Panc1 (cell line): ENCODE measurements around the gene RETREG1. TPM values are rescaled to one million over a fixed set of nuclear protein-coding genes. Genes with fewer than 3 reads are reported as not detected.

Experiments used
- ATAC-seq: fragments of 200-7000 bp; cut with Tn5 transposase; 2 replicates; pipeline ENCODE4 v1.9.1; 2020; ENCODE audit warnings: mild to moderate bottlenecking, moderate library complexity
- BruUV-seq: library from RNA; stranded (reverse); fragments of 400-500 nt; replicated peaks from 2 replicates; lab custom pipeline; 2021; lab: Mats Ljungman, UMichigan
- CTCF ChIA-PET: fragments of 300-600 bp; sonication (Branson Sonifier 250); formaldehyde crosslinking; loops from one replicate; lab custom pipeline; 2022; ENCODE audit warnings: antibody characterized with exemption; lab: Charles Lee
- POLR2A ChIA-PET: fragments of 300-600 bp; sonication (Branson Sonifier 250); formaldehyde crosslinking; loops from one replicate; lab custom pipeline; 2022; ENCODE audit warnings: antibody characterized with exemption; lab: Charles Lee
- DNase-seq: peaks from one replicate; pipeline ENCODE4 v3.0.0-alpha.2; 2010; ENCODE audit warnings: low read depth, low spot score
- H3K27ac ChIP-seq: 2 replicates; pipeline ENCODE4 v1.5.1; 2011; ENCODE audit warnings: mild to moderate bottlenecking, low read length, inconsistent platforms
- H3K27me3 ChIP-seq: fragments of 200-500 bp; sonication (Bioruptor generic); 2 replicates; pipeline ENCODE4 v1.6.0; 2014; ENCODE audit warnings: low read length, inconsistent platforms; ENCODE audit not compliant: control insufficient read depth, insufficient read depth
- H3K36me3 ChIP-seq: fragments of 200-500 bp; sonication (Bioruptor generic); 2 replicates; pipeline ENCODE4 v1.5.1; 2014; ENCODE audit warnings: inconsistent platforms, mild to moderate bottlenecking, low read length, moderate library complexity; ENCODE audit not compliant: control insufficient read depth, insufficient read depth
- H3K4me1 ChIP-seq: 2 replicates; pipeline ENCODE4 v1.5.1; 2011; ENCODE audit warnings: inconsistent platforms, mild to moderate bottlenecking, low read length, moderate library complexity; ENCODE audit not compliant: control insufficient read depth, insufficient read depth
- H3K4me3 ChIP-seq, 2 experiments: 2 replicates each; pipeline ENCODE4 v1.5.1; 2011 to 2012; ENCODE audit warnings: low read depth in 2 of 2, low read length in 2 of 2, mild to moderate bottlenecking in 2 of 2, inconsistent platforms in 1 of 2, moderate library complexity in 1 of 2
- H3K9me3 ChIP-seq: fragments of 200-500 bp; sonication (Bioruptor generic); 2 replicates; pipeline ENCODE4 v1.5.1; 2014; ENCODE audit warnings: low read depth, mild to moderate bottlenecking, inconsistent platforms, low read length, moderate library complexity; ENCODE audit not compliant: control insufficient read depth, insufficient read depth
- CTCF ChIP-seq: fragments of 450-650 bp; IDR thresholded peaks from 2 replicates; pipeline ENCODE4 v1.5.1; 2017; ENCODE audit warnings: mild to moderate bottlenecking
- POLR2AphosphoS5 ChIP-seq: IDR thresholded peaks from 2 replicates; pipeline ENCODE4 v1.6.1; 2012; ENCODE audit warnings: mild to moderate bottlenecking, low read depth, low read length, moderate library complexity
- SIN3A ChIP-seq: IDR thresholded peaks from 2 replicates; pipeline ENCODE4 v1.6.1; 2012; ENCODE audit warnings: low read depth, mild to moderate bottlenecking, low read length, moderate library complexity, borderline replicate concordance; ENCODE audit not compliant: insufficient read depth
- TCF7L2 ChIP-seq: IDR thresholded peaks from 2 replicates; pipeline ENCODE4 v1.6.1; 2011; ENCODE audit warnings: mild to moderate bottlenecking, low read depth, low read length, inconsistent platforms
- in situ Hi-C: cut with HindIII; loops from 2 replicates; pipeline ENCODE4 v1.10.0; 2016; ENCODE audit warnings: low sequenced_read_pairs, low pct_unique_long_range_greater_than_20kb
- intact Hi-C: fragments of 100-400 bp; cut with micrococcal nuclease; formaldehyde crosslinking; loops from one replicate; pipeline ENCODE4 v1.10.0; 2022; ENCODE audit not compliant: unreplicated experiment
- total RNA-seq: library from RNA; stranded (reverse); gene quantifications from one replicate; pipeline ENCODE4 v1.2.1, GENCODE V29; 2021; ENCODE audit not compliant: unreplicated experiment
- TF ChIP-seq, protein P1 (sequence below), 2 experiments: IDR thresholded peaks; 2 replicates each; pipeline ENCODE4 v1.6.1; 2011 to 2012; ENCODE audit warnings: low read depth in 2 of 2, control low read depth in 1 of 2, low read length in 1 of 2, mild to moderate bottlenecking in 1 of 2, moderate library complexity in 1 of 2; ENCODE audit not compliant: insufficient read depth in 1 of 2

RETREG1 gene
- total RNA-seq, 1 experiment from 2014 or later: 0.74 TPM

- TF ChIP-seq, protein P1, sequence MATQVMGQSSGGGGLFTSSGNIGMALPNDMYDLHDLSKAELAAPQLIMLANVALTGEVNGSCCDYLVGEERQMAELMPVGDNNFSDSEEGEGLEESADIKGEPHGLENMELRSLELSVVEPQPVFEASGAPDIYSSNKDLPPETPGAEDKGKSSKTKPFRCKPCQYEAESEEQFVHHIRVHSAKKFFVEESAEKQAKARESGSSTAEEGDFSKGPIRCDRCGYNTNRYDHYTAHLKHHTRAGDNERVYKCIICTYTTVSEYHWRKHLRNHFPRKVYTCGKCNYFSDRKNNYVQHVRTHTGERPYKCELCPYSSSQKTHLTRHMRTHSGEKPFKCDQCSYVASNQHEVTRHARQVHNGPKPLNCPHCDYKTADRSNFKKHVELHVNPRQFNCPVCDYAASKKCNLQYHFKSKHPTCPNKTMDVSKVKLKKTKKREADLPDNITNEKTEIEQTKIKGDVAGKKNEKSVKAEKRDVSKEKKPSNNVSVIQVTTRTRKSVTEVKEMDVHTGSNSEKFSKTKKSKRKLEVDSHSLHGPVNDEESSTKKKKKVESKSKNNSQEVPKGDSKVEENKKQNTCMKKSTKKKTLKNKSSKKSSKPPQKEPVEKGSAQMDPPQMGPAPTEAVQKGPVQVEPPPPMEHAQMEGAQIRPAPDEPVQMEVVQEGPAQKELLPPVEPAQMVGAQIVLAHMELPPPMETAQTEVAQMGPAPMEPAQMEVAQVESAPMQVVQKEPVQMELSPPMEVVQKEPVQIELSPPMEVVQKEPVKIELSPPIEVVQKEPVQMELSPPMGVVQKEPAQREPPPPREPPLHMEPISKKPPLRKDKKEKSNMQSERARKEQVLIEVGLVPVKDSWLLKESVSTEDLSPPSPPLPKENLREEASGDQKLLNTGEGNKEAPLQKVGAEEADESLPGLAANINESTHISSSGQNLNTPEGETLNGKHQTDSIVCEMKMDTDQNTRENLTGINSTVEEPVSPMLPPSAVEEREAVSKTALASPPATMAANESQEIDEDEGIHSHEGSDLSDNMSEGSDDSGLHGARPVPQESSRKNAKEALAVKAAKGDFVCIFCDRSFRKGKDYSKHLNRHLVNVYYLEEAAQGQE (IDR thresholded peaks at IDR 0.05; ENCODE audit: insufficient read depth in 1 of 2, low read depth in 2 of 2, low read length in 1 of 2): no peak
- no peak for TF ChIP-seq TCF7L2
- no peak for TF ChIP-seq POLR2AphosphoS5
- TF ChIP-seq CTCF: no peak
- no peak for TF ChIP-seq SIN3A
- CTCF ChIA-PET: no interaction called here
- Histone ChIP-seq H3K4me3 (no peak overlapping the region), H3K4me1 (no peaks in the 10 kb centered on the region), H3K36me3 (no peaks in the 10 kb centered on the region), H3K9me3 (no peaks in the 10 kb centered on the region), H3K27ac (no peak overlapping the region), H3K27me3 (peaks cover 2% of the 10 kb centered on the region; the same call in 1 of the 2 replicates)
- no peak for DNase-seq
- POLR2A ChIA-PET: no interaction called here
- intact Hi-C loops: no loop called here
- no peak for ATAC-seq
- no TSS peak for BruUV-seq
- in situ Hi-C loops: no loop called here
Measured at GRCh38 chr5:16536818-16537217, 80.0 kb downstream of the RETREG1 start.

- ATAC-seq (no peak), DNase-seq (no peak)
- Histone ChIP-seq H3K4me3 (no peak overlapping the region), H3K27me3 (0 out of 2 replicates have a peak, but pooled peaks cover 2% of the 10 kb centered on the region), H3K36me3 (no peaks in the 10 kb centered on the region), H3K4me1 (no peaks in the 10 kb centered on the region), H3K9me3 (no peaks in the 10 kb centered on the region), H3K27ac (no peak overlapping the region)
- no TSS peak for BruUV-seq
- intact Hi-C loops: no loop called here
- ChIA-PET POLR2A (no interaction called here), CTCF (no interaction called here)
- in situ Hi-C loops: no loop called here
- TF ChIP-seq POLR2AphosphoS5 (no peak), CTCF (no peak), TCF7L2 (no peak), SIN3A (no peak)
- TF ChIP-seq, protein P1 (IDR thresholded peaks at IDR 0.05; ENCODE audit: insufficient read depth in 1 of 2, low read depth in 2 of 2, low read length in 1 of 2): no peak
Measured at GRCh38 chr5:16536246-16536645, 80.6 kb downstream of the RETREG1 start.
